NOMO-1 treated with DMSO at 0.1 percent for 48 hours (cell line): ENCODE measurements around the gene TGFB2.

Source experiments
- DNase-seq: peaks from one replicate; lab custom pipeline; 2025; ENCODE audit not compliant: unreplicated experiment; lab: John Stamatoyannopoulos, UW

Gene TGFB2

GRCh38 chr1:218383681-218384080 is 38.5 kb downstream of the TGFB2 start:
- DNase-seq = no peak

DNA sequence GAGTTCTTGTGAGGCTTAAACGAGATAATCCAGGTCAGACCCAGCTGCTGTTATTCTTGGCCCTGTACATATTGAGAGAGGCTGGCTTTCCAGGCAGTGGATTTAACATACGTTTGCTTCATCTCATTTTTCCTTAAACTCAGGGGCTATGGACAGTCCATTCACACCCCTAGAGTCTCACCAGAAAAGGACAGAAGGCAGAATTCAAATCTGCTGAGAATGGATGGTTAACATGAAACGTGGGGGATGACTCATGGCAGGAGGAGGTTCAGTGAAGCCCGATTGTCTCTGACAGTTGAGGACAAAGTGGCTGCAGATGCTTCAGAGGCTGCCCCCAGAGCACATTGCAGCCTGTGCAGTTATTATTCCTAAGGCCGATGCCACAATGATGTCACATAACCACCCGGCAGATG is 39.5 kb downstream of the TGFB2 start:
- no peak for DNase-seq

DNA sequence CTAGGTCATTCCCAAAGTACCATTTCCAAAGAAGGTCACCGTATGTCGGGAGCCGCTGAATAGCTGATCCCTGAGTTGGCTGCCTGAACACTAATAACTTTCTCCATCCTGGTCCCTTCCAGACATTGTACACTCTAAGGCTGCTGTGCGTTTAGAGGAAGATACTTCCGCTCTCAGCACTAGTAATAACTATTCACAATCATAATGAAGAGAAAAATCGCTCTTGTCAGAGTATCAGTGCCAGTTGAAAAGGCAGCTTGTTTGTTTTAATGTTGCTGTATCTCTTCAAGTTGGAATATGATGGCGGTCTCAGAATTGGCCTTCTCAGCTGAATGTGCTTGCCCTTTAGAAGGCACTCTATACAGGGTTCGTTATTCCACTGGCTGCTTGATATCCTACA is 43.5 kb downstream of the TGFB2 start:
- DNase-seq = no peak

DNA sequence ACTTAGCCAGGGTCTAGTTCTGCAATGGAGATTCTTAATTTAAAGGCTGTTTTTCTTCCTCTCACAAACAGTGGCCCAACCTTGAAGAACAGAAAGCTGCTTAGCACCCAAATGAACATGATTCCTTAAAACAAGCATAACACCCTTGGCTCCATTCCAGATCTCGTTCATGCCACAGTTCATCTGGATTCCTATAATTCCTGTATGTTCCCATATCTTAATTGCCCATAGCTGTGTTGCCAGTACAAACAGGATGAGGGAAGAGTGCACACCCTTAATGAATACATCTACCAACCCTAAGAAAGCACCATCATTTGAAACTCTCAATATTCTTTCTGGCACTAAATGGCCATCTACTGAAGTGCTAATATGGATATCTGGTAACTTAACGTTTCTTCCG is 45.5 kb downstream of the TGFB2 start:
- no peak for DNase-seq

- DNase-seq = no peak
These were observed 47.6 kb downstream of the TGFB2 start for GRCh38 chr1:218392780-218393179.

DNA sequence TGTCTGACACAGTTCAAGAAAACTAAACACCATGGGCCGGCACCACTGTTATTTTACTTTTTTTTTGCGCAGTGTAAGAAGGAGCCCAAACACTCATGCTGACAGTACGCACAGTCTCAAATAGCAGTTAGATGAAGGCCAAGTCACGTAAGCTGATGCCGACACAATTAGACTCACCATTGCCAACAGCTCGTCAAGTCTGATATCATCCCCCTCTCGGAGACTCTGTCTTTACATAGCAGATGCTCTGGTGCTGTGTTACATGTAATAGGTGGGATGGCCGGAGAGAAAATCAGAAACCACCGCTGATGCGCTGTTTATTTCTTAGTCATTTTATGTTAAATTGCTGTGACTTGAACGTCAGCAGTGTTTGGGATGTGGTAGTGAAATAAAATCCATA is 49.3 kb downstream of the TGFB2 start:
- no peak for DNase-seq

DNA sequence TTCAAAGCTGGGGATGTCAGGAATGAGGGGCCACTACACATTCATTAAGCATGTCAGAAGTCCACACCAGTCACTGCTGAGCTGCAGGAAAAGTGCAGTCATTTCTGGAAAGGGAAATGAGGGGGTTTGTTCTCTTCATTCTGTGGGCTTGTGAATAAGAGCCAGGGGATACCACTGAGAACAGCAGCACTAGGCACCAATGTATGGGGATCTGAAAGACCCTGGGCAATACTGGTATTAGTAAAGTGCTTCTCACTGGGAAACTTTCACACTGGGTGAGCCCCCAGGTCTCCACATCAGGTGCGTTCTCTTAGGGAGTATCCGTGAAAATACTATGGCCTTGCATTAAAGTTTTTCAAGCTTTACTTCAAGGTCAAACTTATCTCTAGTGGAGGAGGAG is 49.9 kb downstream of the TGFB2 start:
- DNase-seq = no peak

GRCh38 chr1:218395916-218396315 is 50.8 kb downstream of the TGFB2 start:
- DNase-seq = no peak

DNA sequence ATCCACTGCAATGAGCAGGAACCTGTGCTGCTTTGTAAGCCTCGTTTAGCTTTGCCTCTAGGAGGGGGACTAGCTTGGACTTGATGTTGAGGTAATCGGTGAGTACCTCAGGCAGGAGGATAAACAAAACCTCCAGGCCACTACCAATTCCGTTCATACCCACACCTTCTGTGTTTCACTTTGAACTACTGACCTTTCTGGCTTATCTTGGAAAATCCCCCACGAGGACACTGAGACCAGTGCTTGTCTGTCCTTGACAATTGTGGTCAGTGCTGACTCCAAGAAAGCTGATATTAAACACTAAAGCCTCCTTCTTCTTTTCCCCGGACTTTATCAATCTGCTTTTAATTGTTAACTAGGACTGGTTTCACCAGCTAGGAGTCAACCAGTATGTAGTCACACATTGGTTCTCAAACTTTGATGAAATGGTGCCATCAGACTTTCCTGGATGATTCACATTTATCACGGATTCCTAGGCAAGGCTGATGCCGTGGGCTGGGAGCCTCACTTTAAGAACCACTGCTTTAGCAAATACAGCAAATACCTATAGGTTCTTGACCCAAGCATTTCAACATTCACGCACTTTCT is 52.7 kb downstream of the TGFB2 start:
- no peak for DNase-seq

DNA sequence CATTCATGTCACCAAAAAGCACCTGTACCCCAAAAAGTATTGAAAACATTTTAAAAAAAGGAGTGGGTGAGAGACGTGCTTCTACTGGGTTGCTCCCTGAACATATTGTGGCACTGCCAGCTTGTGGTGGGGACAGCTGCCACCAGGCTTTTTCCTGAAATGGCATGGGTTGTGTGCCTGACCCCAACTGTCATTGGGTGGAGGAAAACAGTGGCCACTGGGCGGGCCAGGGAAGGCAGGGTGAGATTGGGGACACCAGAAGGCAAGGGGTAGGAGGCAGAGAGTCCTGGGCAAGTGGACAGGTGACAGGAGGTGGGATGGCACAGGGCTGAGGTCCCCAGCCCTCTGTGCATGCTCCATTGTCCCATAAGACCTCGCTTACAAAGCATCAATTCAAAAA is 55.5 kb downstream of the TGFB2 start:
- no peak for DNase-seq

DNA sequence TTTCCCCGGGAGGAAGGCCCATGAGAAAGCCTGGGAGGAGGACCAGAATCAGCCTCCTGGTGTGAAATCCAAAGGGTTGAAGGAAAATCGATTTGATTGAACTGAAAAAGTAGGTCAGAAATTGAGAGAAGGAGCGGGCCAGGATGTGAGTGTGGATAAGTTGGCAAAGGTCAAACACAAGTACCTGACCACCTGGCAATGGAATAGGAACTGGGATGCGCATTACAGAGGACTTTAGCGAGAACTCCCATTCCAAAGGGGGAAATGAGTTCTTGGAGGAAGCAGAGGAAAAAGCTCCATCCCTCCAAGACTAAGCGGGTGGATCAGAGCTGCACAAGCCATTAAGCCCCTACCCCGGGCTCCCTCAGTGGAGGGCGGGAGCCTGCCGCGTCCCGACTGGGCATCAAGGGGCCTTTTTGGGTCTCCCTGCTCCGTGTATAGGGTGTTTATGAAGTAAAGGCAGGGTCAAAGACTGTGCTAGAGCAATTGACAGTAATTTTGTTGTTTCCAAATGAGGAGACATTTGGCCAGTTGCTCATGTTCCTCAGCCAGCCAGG is 56.4 kb downstream of the TGFB2 start:
- DNase-seq = no peak

- no peak for DNase-seq
These were observed 57.1 kb downstream of the TGFB2 start for GRCh38 chr1:218401998-218402785.

DNA sequence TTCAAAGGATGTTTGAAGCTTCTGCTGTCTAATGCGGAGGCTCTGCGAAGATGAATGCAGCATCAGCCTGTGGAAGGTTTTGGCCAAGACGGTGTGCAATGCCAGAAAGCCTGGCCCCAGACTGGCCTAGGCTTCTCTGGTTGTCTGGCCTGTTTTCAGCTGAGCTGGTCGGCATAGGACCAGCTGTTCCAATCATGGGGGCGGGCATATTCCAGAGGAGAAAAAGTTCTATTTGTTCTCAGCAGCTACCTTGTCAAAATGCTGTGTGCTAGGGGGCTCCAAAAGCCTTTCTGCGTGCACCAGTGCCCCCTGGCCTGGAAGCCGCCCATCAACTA is 57.6 kb downstream of the TGFB2 start:
- DNase-seq = no peak

DNA sequence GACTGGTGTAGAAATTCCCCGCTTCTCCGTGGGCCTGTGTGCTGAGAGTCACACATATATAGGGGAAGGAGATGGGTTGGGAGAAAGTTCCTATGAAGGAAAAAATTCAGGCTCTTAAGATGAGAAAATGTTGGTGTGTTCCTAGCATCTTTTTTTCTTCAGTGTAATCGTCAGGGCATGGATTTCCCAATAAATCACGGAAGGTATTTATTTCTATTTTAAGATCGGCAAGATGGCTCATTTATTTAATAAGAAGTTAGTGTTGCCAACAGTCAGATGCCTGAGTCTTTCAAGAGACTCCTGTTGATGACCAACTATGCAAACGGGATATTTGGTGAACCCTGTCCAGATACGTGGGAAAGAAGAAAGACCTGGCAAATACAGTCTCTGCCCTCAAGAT is 58.2 kb downstream of the TGFB2 start:
- DNase-seq = no peak

DNA sequence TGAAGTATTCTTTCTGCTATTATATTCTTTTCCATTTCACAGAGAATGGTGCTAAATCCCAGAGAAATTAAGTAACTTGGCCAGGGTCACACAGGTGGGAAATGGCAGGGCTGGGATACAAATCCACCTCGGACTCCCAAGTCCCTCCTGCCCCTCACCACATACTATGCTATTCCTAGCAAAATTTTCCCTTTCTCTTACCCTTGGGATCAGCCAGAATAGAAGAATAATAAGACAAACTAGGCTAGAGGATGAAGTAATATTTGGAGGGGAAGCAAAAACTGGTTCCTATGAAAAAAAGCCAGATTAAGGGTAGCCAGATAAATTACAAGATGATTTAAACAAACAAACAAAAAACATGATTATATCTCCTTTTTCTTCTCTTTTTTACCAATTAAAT is 62.5 kb downstream of the TGFB2 start:
- no peak for DNase-seq

GRCh38 chr1:218408135-218408534 is 63.0 kb downstream of the TGFB2 start:
- DNase-seq = no peak

GRCh38 chr1:218408942-218409341 is 63.8 kb downstream of the TGFB2 start:
- no peak for DNase-seq

DNA sequence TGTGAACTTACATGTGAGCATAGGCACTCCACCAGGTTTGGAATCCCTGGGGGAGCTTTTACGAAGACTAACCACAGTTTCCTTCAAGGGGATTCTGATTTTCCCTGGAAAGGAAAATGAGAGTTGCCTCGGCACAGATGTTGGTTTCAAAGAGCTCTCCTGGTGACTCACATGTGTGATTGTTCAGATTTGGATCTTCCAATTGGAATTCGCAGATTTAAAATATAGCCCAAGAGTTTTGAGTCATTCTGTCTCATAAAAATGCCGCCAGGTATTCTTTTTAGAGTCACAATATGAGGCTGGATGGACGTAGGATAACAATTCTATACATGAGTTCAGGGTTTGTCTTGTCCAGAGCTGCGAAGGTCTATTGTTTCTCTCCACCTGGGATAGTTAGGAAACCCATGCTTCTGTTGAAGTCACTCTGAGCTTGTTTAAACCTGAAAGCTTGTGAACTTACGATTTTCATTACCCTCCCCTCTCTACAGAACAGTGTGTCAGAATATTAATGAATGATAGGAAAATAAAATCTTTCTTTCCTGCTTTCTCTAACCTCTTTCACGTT is 64.9 kb downstream of the TGFB2 start:
- DNase-seq = no peak

DNA sequence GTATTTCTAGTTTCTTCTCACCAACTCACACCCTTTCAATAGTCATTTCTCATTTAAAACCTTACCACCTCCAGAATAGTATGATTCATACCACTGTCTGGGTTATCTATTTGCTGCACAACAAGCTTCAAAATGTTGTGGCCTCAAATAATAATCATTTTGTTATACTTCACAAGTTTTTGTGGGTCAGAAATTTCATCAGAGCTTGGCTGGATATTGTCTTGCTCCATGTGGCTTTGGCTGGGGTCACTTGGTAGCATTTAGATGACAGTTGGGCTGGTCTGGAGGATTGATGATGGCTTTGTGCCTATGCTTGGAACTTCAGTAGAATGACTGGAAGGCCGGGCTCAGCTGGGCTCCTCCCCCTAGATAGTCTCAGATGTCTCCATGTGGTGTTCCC is 66.0 kb downstream of the TGFB2 start:
- no peak for DNase-seq

DNA sequence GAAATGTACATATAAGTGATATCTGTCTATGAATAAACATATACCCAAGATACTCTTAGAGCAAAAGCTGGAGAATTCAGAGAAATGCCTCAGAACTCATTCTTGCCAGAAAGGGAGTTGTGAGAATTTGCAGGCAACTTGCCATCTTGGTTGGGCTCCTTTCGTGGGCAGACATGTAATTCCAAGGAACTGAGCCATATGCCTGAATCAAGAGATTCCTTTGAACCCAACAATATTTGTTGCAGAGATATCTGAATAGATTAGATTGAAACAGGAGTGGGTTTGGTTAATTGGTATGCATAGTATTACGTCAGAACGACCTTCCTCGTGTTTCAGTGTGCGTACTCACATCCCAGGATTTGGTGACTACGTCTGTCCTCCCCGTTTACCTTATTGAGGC is 67.0 kb downstream of the TGFB2 start:
- no peak for DNase-seq

DNA sequence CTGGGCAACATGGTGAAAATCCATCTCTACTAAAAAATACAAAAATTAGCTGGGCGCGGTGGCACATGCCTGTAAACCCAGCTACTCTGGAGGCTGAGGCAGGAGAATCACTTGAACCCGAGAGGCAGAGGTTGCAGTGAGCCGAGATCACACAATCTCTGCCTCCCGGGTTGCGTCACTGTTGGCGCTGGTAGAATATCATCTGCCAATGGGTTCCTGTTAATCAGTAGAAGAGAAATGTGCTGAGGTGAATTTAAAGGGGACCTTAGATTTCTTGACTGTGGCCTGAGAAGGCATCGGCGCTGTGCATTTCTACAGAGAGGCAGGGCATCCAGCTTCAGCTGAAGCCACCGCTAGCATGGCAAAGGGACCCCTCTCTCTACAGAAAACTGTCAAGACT is 68.0 kb downstream of the TGFB2 start:
- DNase-seq = no peak

- no peak for DNase-seq
These were observed 69.1 kb downstream of the TGFB2 start for GRCh38 chr1:218414060-218414728.
